ENCODE data around the gene LRRFIP1. TPM values are rescaled to one million over a fixed set of nuclear protein-coding genes. Genes with fewer than 3 reads are reported as not detected.

LRRFIP1 gene
- total and polyA plus RNA-seq, 2 experiments from 2014 or later, result 90.9 to 95.3 TPM

DNA sequence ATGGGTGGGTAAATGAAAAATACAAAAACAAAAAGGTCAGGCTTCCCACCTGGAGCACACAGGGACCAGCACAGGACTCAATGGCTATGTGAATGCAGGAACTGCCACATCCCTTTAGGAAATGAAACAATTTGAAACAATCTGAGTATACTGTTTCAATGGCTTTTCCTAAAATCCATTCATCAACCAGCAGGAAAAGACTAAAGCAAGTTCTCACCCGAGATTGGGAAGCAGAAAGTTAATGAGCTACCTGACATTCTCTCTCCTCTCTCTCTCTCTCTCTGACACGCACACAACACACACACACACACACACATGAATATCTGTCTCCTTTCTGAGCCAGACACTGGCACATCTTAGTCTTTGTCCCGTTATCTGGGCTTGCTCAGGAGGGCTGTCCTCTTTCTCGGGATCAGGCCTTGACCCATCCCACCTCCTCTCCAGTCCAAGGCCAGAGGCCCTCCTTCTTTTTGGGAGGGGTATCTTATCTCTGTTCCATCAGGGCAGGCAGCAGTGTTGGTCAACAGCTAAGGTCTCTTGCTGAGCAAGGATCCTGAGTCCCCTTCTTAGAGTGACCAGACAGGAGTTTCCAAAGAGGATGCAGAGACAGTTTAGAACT is 11.6 kb upstream of the LRRFIP1 start:
- peaks cover 39% of the 10 kb centered on the region for H3K4me1 ChIP-seq (ENCODE audit: low read depth)

DNA sequence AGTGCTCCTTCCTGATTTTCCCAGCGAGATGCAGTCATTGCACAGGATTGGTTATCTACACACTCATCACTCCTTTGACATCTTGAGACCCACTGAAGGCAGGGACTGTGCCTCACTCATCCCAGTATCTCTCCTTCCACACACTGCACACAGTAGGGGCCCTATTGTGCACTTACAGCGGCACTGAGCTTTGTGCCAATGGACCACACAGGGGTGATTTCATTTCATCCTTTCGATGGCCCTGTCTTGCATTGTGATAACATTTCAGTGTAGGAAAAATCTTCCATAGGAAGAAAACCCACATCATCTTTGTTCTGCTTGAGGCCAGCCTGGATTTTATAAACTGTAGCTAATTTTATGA is 11.0 kb upstream of the LRRFIP1 start:
- peak overlapping the region; percentile 96 for H3K27ac ChIP-seq
- TF ChIP-seq, protein P1, sequence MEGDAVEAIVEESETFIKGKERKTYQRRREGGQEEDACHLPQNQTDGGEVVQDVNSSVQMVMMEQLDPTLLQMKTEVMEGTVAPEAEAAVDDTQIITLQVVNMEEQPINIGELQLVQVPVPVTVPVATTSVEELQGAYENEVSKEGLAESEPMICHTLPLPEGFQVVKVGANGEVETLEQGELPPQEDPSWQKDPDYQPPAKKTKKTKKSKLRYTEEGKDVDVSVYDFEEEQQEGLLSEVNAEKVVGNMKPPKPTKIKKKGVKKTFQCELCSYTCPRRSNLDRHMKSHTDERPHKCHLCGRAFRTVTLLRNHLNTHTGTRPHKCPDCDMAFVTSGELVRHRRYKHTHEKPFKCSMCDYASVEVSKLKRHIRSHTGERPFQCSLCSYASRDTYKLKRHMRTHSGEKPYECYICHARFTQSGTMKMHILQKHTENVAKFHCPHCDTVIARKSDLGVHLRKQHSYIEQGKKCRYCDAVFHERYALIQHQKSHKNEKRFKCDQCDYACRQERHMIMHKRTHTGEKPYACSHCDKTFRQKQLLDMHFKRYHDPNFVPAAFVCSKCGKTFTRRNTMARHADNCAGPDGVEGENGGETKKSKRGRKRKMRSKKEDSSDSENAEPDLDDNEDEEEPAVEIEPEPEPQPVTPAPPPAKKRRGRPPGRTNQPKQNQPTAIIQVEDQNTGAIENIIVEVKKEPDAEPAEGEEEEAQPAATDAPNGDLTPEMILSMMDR (IDR thresholded peaks at IDR 0.05; ENCODE audit: low read depth, low read length), result no peak
- no peak for DNase-seq (ENCODE audit: low read depth in 1 of 2, low spot score in 1 of 2)

More for the DNA sequence above, 11.6 kb upstream of the LRRFIP1 start:
- no peaks in the 10 kb centered on the region for H3K27me3 ChIP-seq
- H3K9me3 ChIP-seq (ENCODE audit: low read depth), result no peaks in the 10 kb centered on the region
- peak overlapping the region; percentile 96 for H3K27ac ChIP-seq
- DNase-seq (ENCODE audit: low read depth in 1 of 2, low spot score in 1 of 2), result no peak
- no peak overlapping the region for H3K4me3 ChIP-seq
- no peaks in the 10 kb centered on the region for H3K36me3 ChIP-seq
- TF ChIP-seq, protein P1 (IDR thresholded peaks at IDR 0.05; ENCODE audit: low read depth, low read length), result no peak

DNA sequence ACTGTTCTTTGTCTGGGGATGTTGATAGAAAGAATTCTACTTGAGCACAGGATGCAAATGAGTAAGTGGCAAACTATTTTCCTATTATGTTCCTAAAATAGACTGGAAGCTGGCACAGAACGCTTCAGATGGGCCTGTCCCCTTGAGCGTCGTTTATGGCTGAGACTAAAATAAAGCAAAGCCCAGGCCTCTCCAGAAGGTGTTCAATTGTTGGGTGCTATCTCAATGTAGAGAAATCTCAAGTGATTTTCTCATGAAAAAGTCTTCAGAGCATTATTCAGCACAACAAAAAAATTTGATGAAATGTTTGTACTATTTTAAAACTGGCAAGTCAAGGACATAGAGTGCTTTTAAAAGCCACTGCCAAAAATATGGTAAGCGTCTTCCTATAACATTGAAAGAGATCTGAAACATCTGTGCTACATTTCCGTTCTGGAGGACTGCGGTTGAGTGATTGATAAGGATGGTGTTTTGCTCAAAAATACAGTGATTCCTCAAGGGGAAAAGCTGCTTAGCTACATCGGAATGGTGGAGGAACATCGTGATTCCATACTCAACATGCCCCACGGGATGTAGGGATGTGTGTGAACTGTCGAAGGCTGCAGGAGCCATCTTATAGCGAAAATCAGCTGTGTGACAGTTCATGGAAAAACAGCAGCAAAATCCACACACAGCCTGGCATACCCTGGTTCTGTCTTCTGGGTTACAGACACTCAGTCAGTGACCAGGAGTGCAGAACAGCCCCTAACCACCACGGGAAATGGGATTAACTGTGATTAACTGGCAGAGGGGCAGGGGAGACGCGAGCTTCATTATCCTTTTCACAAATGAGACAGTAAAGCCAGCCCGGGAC is 10.4 kb upstream of the LRRFIP1 start:
- peak in 1 of 2 donors; percentile 95 for DNase-seq (ENCODE audit: low read depth in 1 of 2, low spot score in 1 of 2)
- Histone ChIP-seq H3K4me3 (no peak overlapping the region), H3K9me3 (ENCODE audit: low read depth) (no peaks in the 10 kb centered on the region), H3K36me3 (no peaks in the 10 kb centered on the region), H3K27me3 (no peaks in the 10 kb centered on the region), H3K27ac (peak overlapping the region; percentile 96), H3K4me1 (ENCODE audit: low read depth) (peaks cover 39% of the 10 kb centered on the region)
- TF ChIP-seq, protein P1 (IDR thresholded peaks at IDR 0.05; ENCODE audit: low read depth, low read length), result no peak

More for the DNA sequence above, 11.0 kb upstream of the LRRFIP1 start:
- Histone ChIP-seq H3K9me3 (ENCODE audit: low read depth) (no peaks in the 10 kb centered on the region), H3K27me3 (no peaks in the 10 kb centered on the region), H3K4me1 (ENCODE audit: low read depth) (peaks cover 39% of the 10 kb centered on the region), H3K4me3 (no peak overlapping the region), H3K36me3 (no peaks in the 10 kb centered on the region)

DNA sequence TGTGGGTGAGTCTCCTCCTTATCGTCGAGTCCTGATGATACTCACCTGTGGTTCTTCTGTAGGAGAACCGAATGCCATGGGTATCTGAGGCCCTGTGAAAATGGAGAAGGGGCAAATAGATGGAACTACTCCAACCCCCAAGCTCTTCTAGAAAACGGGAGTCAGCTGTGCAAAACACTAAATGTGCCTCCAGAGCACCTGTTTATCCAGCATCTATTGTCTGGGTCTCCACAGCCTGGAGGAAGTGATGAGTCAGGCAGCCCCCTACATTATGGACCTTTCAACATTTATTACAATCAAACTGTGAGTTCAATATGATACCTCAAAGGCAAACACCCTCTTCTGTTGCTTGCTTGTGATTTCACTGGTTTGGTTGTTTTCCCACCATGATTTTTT is 9.8 kb upstream of the LRRFIP1 start:
- no peak for DNase-seq (ENCODE audit: low read depth in 1 of 2, low spot score in 1 of 2)
- Histone ChIP-seq H3K27me3 (no peaks in the 10 kb centered on the region), H3K4me1 (ENCODE audit: low read depth) (peaks cover 39% of the 10 kb centered on the region), H3K36me3 (no peaks in the 10 kb centered on the region), H3K9me3 (ENCODE audit: low read depth) (no peaks in the 10 kb centered on the region), H3K4me3 (no peak overlapping the region), H3K27ac (peak overlapping the region; percentile 96)
- TF ChIP-seq, protein P1 (IDR thresholded peaks at IDR 0.05; ENCODE audit: low read depth, low read length), result no peak

DNA sequence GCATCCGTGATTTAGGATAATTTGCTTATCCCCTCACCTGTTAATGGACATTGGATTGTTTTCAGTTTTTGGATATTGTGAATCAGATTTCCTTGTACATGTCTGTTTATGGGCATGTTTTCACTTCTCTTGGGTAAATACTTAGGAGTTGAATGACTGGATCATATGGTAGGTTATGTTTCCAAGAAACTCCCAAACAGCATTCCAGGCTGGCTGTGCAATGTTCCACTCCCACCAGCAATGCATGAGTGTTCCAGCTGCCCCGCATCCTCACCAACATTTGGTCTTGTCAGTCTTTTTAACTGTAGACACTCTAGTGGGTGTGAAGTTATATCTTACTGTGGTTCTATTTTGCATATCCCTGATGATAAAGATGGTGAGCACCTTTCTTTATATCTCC is 8.9 kb upstream of the LRRFIP1 start:
- Histone ChIP-seq H3K9me3 (ENCODE audit: low read depth) (no peaks in the 10 kb centered on the region), H3K27me3 (no peaks in the 10 kb centered on the region), H3K36me3 (no peaks in the 10 kb centered on the region), H3K4me1 (ENCODE audit: low read depth) (peaks cover 39% of the 10 kb centered on the region), H3K27ac (no peak overlapping the region), H3K4me3 (no peak overlapping the region)
- TF ChIP-seq, protein P1 (IDR thresholded peaks at IDR 0.05; ENCODE audit: low read depth, low read length), result no peak
- peak in 1 of 2 donors; percentile 79 for DNase-seq (ENCODE audit: low read depth in 1 of 2, low spot score in 1 of 2)

All from cardiac muscle cell (in vitro differentiated cells and primary cell).